ENCODE results near the gene MORC3. TPM values are rescaled to one million over a fixed set of nuclear protein-coding genes. Genes with fewer than 3 reads are reported as not detected.

MORC3 gene
- polyA plus RNA-seq, 1 donor (not counting 4 experiments of a cell fraction or from before 2014, with no cell fraction given), result 38.1 TPM

DNA sequence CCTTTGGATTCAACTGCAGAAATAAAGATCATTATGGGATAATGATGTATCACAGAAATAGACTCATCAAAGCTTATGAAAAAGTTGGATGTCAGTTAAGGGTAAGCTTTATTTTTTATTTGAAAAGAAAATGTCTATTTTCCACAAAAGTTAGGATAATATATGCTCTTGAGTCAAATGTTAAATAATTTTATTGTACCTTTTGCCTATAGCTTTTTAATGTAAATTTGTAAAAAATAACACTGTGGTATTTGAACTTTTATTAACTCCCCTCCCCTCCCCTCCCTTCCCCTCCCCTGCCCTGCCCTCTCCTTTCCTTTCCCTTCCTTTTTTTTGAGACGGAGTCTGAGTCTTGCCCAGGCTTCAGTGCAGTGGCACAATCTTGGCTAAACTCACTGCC, 24.9 kb downstream of the MORC3 start:
- TF ChIP-seq, protein P1, sequence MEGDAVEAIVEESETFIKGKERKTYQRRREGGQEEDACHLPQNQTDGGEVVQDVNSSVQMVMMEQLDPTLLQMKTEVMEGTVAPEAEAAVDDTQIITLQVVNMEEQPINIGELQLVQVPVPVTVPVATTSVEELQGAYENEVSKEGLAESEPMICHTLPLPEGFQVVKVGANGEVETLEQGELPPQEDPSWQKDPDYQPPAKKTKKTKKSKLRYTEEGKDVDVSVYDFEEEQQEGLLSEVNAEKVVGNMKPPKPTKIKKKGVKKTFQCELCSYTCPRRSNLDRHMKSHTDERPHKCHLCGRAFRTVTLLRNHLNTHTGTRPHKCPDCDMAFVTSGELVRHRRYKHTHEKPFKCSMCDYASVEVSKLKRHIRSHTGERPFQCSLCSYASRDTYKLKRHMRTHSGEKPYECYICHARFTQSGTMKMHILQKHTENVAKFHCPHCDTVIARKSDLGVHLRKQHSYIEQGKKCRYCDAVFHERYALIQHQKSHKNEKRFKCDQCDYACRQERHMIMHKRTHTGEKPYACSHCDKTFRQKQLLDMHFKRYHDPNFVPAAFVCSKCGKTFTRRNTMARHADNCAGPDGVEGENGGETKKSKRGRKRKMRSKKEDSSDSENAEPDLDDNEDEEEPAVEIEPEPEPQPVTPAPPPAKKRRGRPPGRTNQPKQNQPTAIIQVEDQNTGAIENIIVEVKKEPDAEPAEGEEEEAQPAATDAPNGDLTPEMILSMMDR (optimal IDR thresholded peaks at IDR 0.05 in 1 of 3, IDR thresholded peaks at IDR 0.05 in 1 of 3, conservative IDR thresholded peaks at IDR 0.05 in 1 of 3; ENCODE audit: extremely low read depth in 1 of 3, insufficient read depth in 2 of 3, low read length in 3 of 3), result no peak
- no peak for TF ChIP-seq EZH2 (IDR thresholded peaks at IDR 0.05; ENCODE audit: low read length)
- Histone ChIP-seq H4K20me1 (ENCODE audit: control insufficient read depth, extremely low read depth, insufficient read depth, low read length) (no peaks in the 10 kb centered on the region), H3K9me1 (ENCODE audit: control insufficient read depth, extremely low read depth, insufficient read depth, low read length) (no peaks in the 10 kb centered on the region), H3K36me3 (ENCODE audit: control insufficient read depth in 2 of 2, extremely low read depth in 1 of 2, insufficient read depth in 2 of 2, low read length in 2 of 2) (peaks cover 30 to 46% of the 10 kb centered on the region in 2 experiments), H3K27ac (ENCODE audit: control insufficient read depth, insufficient read depth, low read length) (no peak overlapping the region), H3K9me3 (ENCODE audit: control insufficient read depth, low read depth, low read length) (no peaks in the 10 kb centered on the region), H3K79me2 (ENCODE audit: control insufficient read depth, insufficient read depth, low read length) (peaks cover 8% of the 10 kb centered on the region), H2AFZ (ENCODE audit: control insufficient read depth, low read length) (no peak overlapping the region), H3K27me3 (ENCODE audit: control insufficient read depth, extremely low read depth, insufficient read depth, low read length) (no peaks in the 10 kb centered on the region), H3K4me1 (ENCODE audit: control insufficient read depth, extremely low read depth, insufficient read depth, low read length) (no peaks in the 10 kb centered on the region), H3K4me2 (ENCODE audit: control insufficient read depth, extremely low read depth, insufficient read depth, low read depth, low read length) (no peak overlapping the region), H3K9ac (ENCODE audit: control insufficient read depth, extremely low read depth, insufficient read depth, low read length) (no peak overlapping the region), H3K4me3 (ENCODE audit: control insufficient read depth in 2 of 3, extremely low read depth in 1 of 3, insufficient read depth in 2 of 3, low read depth in 1 of 3, low read length in 3 of 3) (no peak overlapping the region)
- FAIRE-seq, result no peak
- dilution Hi-C loops (cut with MboI; ENCODE audit: extremely low pct_ligation_motif_present, low sequenced_read_pairs), result no loop called here
- no peak for DNase-seq (ENCODE audit: low read depth, low spot score)

DNA sequence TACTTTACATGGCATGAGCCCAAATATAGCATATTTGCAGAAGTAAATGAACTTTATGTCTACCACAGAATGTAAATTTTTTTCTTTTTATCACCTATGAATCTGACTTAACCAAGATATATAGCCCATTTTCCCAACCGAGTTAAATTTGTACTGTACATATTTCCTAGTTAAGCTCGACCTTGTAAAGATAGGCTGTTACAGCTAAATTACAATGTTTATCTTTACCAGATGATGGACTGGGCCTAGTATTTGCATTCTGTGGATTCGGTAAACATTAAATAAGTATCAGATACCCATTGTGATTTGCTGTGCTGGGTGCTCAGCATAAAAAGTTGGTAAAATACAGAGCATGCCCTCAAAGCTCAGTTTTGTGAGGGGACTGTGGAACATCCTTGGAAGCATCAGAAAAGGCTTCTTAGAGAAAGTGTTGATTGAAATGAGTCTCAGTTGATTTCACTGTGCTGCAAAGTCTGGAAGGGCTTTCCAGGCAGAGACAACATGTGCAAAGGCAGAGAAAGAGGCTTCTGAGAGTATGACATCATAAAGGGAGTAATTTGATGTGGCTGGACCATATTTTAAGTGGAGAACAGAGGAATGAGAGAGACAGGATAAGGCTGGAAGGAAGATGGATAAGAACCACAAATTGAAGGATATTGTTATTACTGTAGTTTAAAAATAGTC, 27.4 kb downstream of the MORC3 start:
- no peak overlapping the region for H3K9ac ChIP-seq (ENCODE audit: control insufficient read depth, extremely low read depth, insufficient read depth, low read length)
- no peaks in the 10 kb centered on the region for H3K9me1 ChIP-seq (ENCODE audit: control insufficient read depth, extremely low read depth, insufficient read depth, low read length)
- dilution Hi-C loops (cut with MboI; ENCODE audit: extremely low pct_ligation_motif_present, low sequenced_read_pairs), result no loop called here
- no peak for FAIRE-seq
- no peak overlapping the region for H3K4me2 ChIP-seq (ENCODE audit: control insufficient read depth, extremely low read depth, insufficient read depth, low read depth, low read length)
- H3K79me2 ChIP-seq (ENCODE audit: control insufficient read depth, insufficient read depth, low read length), result peaks cover 14% of the 10 kb centered on the region
- no peak for DNase-seq (ENCODE audit: low read depth, low spot score)
- H3K9me3 ChIP-seq (ENCODE audit: control insufficient read depth, low read depth, low read length), result no peaks in the 10 kb centered on the region
- H4K20me1 ChIP-seq (ENCODE audit: control insufficient read depth, extremely low read depth, insufficient read depth, low read length), result no peaks in the 10 kb centered on the region
- H3K27me3 ChIP-seq (ENCODE audit: control insufficient read depth, extremely low read depth, insufficient read depth, low read length), result no peaks in the 10 kb centered on the region
- TF ChIP-seq, protein P1 (optimal IDR thresholded peaks at IDR 0.05 in 1 of 3, IDR thresholded peaks at IDR 0.05 in 1 of 3, conservative IDR thresholded peaks at IDR 0.05 in 1 of 3; ENCODE audit: extremely low read depth in 1 of 3, insufficient read depth in 2 of 3, low read length in 3 of 3), result no peak
- no peak for TF ChIP-seq EZH2 (IDR thresholded peaks at IDR 0.05; ENCODE audit: low read length)
- H3K4me3 ChIP-seq (ENCODE audit: control insufficient read depth in 2 of 3, extremely low read depth in 1 of 3, insufficient read depth in 2 of 3, low read depth in 1 of 3, low read length in 3 of 3), result no peak overlapping the region
- H3K4me1 ChIP-seq (ENCODE audit: control insufficient read depth, extremely low read depth, insufficient read depth, low read length), result no peaks in the 10 kb centered on the region
- H3K36me3 ChIP-seq (ENCODE audit: control insufficient read depth in 2 of 2, extremely low read depth in 1 of 2, insufficient read depth in 2 of 2, low read length in 2 of 2), result peaks cover 21 to 37% of the 10 kb centered on the region in 2 experiments
- no peak overlapping the region for H2AFZ ChIP-seq (ENCODE audit: control insufficient read depth, low read length)
- no peak overlapping the region for H3K27ac ChIP-seq (ENCODE audit: control insufficient read depth, insufficient read depth, low read length)

Measured in keratinocyte (primary cell).